GM03348 (cell line): ENCODE results near the gene TIMM29.
"Not testable (repeated sequence)": the region's sequence is repeated elsewhere in the genome, so short reads cannot be mapped to it uniquely, and the experiment has no call there.

Experiments used
- DNase-seq: peaks from one replicate; pipeline ENCODE4 v3.0.0; 2012; ENCODE audit warnings: low spot score

Gene TIMM29

GRCh38 chr19:10912619-10913018 lies 16.0 kb upstream of the TIMM29 start:
- no peak for DNase-seq

GRCh38 chr19:10913716-10914340 lies 14.8 kb upstream of the TIMM29 start:
- DNase-seq = no peak

- peak; percentile 95 for DNase-seq
These were observed 13.2 kb upstream of the TIMM29 start for GRCh38 chr19:10915130-10916091.

GRCh38 chr19:10916602-10917001 lies 12.0 kb upstream of the TIMM29 start:
- DNase-seq = no peak

GRCh38 chr19:10918359-10918758 lies 10.3 kb upstream of the TIMM29 start:
- no peak for DNase-seq

- no peak for DNase-seq
These were observed 9.0 kb upstream of the TIMM29 start for GRCh38 chr19:10919352-10920287.

GRCh38 chr19:10920288-10920655 lies 8.3 kb upstream of the TIMM29 start:
- no peak for DNase-seq

GRCh38 chr19:10920781-10921180 lies 7.8 kb upstream of the TIMM29 start:
- no peak for DNase-seq

- DNase-seq = no peak
These were observed 7.3 kb upstream of the TIMM29 start for GRCh38 chr19:10921199-10921909.

GRCh38 chr19:10921910-10922637 lies 6.5 kb upstream of the TIMM29 start:
- DNase-seq = no peak

GRCh38 chr19:10922638-10923014 lies 6.0 kb upstream of the TIMM29 start:
- no peak for DNase-seq

- DNase-seq = no peak
These were observed 5.1 kb upstream of the TIMM29 start for GRCh38 chr19:10923260-10924112.

GRCh38 chr19:10924597-10924996 lies 4.0 kb upstream of the TIMM29 start:
- DNase-seq = no peak

- peak; percentile 41 for DNase-seq
These were observed 665 bp upstream of the TIMM29 start for GRCh38 chr19:10927730-10928562.

GRCh38 chr19:10929402-10929794 lies 787 bp downstream of the TIMM29 start:
- no peak for DNase-seq

- no peak for DNase-seq
These were observed 6.9 kb downstream of the TIMM29 start for GRCh38 chr19:10935371-10936059.

- DNase-seq = peak; percentile 83
These were observed 8.1 kb downstream of the TIMM29 start for GRCh38 chr19:10936661-10937084.

GRCh38 chr19:10941649-10942048 lies 13.0 kb downstream of the TIMM29 start:
- DNase-seq = not testable (repeated sequence)
